GM19239 (cell line): ENCODE data around the gene SLC38A8.

ENCODE experiments used
- DNase-seq: peaks from one replicate; pipeline ENCODE4 v3.0.0; 2011; ENCODE audit warnings: low spot score; ENCODE audit not compliant: insufficient read length
- FAIRE-seq: peaks from 2 replicates; lab custom pipeline; 2011; peaks lifted over from hg19 to GRCh38; lab: Jason Lieb, UNC

SLC38A8 gene

GRCh38 chr16:84050316-84050715, 7.7 kb upstream of the SLC38A8 start:
- FAIRE-seq, result no peak
- no peak for DNase-seq

- no peak for FAIRE-seq
- DNase-seq, result no peak
Measured at GRCh38 chr16:84049403-84050060, 6.9 kb upstream of the SLC38A8 start.

GRCh38 chr16:84048871-84049270, 6.3 kb upstream of the SLC38A8 start:
- no peak for FAIRE-seq

GRCh38 chr16:84048270-84048669, 5.7 kb upstream of the SLC38A8 start:
- no peak for FAIRE-seq
- DNase-seq, result no peak

More at GRCh38 chr16:84048871-84049270, 6.3 kb upstream of the SLC38A8 start:
- no peak for DNase-seq

- FAIRE-seq (no peak), DNase-seq (no peak)
Measured at GRCh38 chr16:84047626-84048025, 5.0 kb upstream of the SLC38A8 start.

GRCh38 chr16:84047206-84047605, 4.6 kb upstream of the SLC38A8 start:
- no peak for FAIRE-seq

GRCh38 chr16:84045818-84046470, 3.3 kb upstream of the SLC38A8 start:
- DNase-seq (no peak), FAIRE-seq (no peak)

More at GRCh38 chr16:84047206-84047605, 4.6 kb upstream of the SLC38A8 start:
- DNase-seq, result no peak

GRCh38 chr16:84045001-84045817, 2.6 kb upstream of the SLC38A8 start:
- FAIRE-seq (no peak), DNase-seq (no peak)

- FAIRE-seq (no peak), DNase-seq (no peak)
Measured at GRCh38 chr16:84044118-84044488, 1.5 kb upstream of the SLC38A8 start.

- FAIRE-seq, result no peak
- no peak for DNase-seq
Measured at GRCh38 chr16:84043486-84044117, 1.0 kb upstream of the SLC38A8 start.

GRCh38 chr16:84042879-84043485, 387 bp upstream of the SLC38A8 start:
- no peak for DNase-seq

GRCh38 chr16:84041881-84042280, 714 bp downstream of the SLC38A8 start:
- no peak for FAIRE-seq
- DNase-seq, result no peak

More at GRCh38 chr16:84042879-84043485, 387 bp upstream of the SLC38A8 start:
- no peak for FAIRE-seq

- FAIRE-seq (no peak), DNase-seq (no peak)
Measured at GRCh38 chr16:84040823-84041820, 1.5 kb downstream of the SLC38A8 start.

- no peak for FAIRE-seq
- DNase-seq, result no peak
Measured at GRCh38 chr16:84040226-84040822, 2.3 kb downstream of the SLC38A8 start.

GRCh38 chr16:84039696-84040095, 2.9 kb downstream of the SLC38A8 start:
- FAIRE-seq (no peak), DNase-seq (no peak)

- no peak for DNase-seq
- FAIRE-seq, result no peak
Measured at GRCh38 chr16:84038469-84038868, 4.1 kb downstream of the SLC38A8 start.

GRCh38 chr16:84036982-84037425, 5.6 kb downstream of the SLC38A8 start:
- DNase-seq, result no peak

GRCh38 chr16:84036131-84036530, 6.5 kb downstream of the SLC38A8 start:
- FAIRE-seq (no peak), DNase-seq (no peak)

More at GRCh38 chr16:84036982-84037425, 5.6 kb downstream of the SLC38A8 start:
- FAIRE-seq, result no peak
